ENCODE results near the gene SPATC1L.
"Not testable (repeated sequence)": the region's sequence is repeated elsewhere in the genome, so short reads cannot be mapped to it uniquely, and the experiment has no call there.

The SPATC1L gene

GRCh38 chr21:46182548-46183336 is 1.5 kb downstream of the SPATC1L start:
- DNase-seq = peak; percentile 14

GRCh38 chr21:46181953-46182547 is 2.2 kb downstream of the SPATC1L start:
- peak; percentile 14 for DNase-seq

GRCh38 chr21:46181436-46181835 is 2.8 kb downstream of the SPATC1L start:
- no peak for DNase-seq

GRCh38 chr21:46180778-46181391 is 3.4 kb downstream of the SPATC1L start:
- no peak for DNase-seq

GRCh38 chr21:46180079-46180722 is 4.1 kb downstream of the SPATC1L start:
- DNase-seq = no peak

- no peak for DNase-seq
Observed at GRCh38 chr21:46179708-46180078, 4.6 kb downstream of the SPATC1L start.

GRCh38 chr21:46178961-46179360 is 5.3 kb downstream of the SPATC1L start:
- no peak for DNase-seq

GRCh38 chr21:46176443-46177129 is 7.7 kb downstream of the SPATC1L start:
- not testable (repeated sequence) for DNase-seq

- no peak for DNase-seq
Observed at GRCh38 chr21:46173573-46173972, 10.7 kb downstream of the SPATC1L start.

GRCh38 chr21:46172863-46173528 is 11.3 kb downstream of the SPATC1L start:
- no peak for DNase-seq

GRCh38 chr21:46171996-46172862 is 12.0 kb downstream of the SPATC1L start:
- DNase-seq = no peak

GRCh38 chr21:46171585-46171984 is 12.7 kb downstream of the SPATC1L start:
- no peak for DNase-seq

GRCh38 chr21:46170436-46171193 is 13.6 kb downstream of the SPATC1L start:
- DNase-seq = peak; percentile 20

- no peak for DNase-seq
Observed at GRCh38 chr21:46168659-46169386, 15.4 kb downstream of the SPATC1L start.

GRCh38 chr21:46168238-46168637 is 16.0 kb downstream of the SPATC1L start:
- DNase-seq = no peak

GRCh38 chr21:46165098-46165497 is 19.2 kb downstream of the SPATC1L start:
- no peak for DNase-seq

GRCh38 chr21:46163380-46163779 is 20.9 kb downstream of the SPATC1L start:
- no peak for DNase-seq

- no peak for DNase-seq
Observed at GRCh38 chr21:46161633-46162592, 22.3 kb downstream of the SPATC1L start.
